NB4 (cell line): Measurements from ENCODE around the gene TRABD.

Experiments
- POLR2A ChIP-seq: IDR thresholded peaks from 2 replicates; pipeline ENCODE4 v1.6.1; 2011; ENCODE audit warnings: mild to moderate bottlenecking; ENCODE audit not compliant: insufficient read length; ENCODE audit errors: extremely low read depth
- TF ChIP-seq, protein P1 (sequence below): IDR thresholded peaks from one replicate; pipeline ENCODE4 v1.5.1; 2012; ENCODE audit warnings: low read depth, low read length
- TF ChIP-seq, protein P2 (sequence below): IDR thresholded peaks from 2 replicates; pipeline ENCODE4 v1.6.1; 2011; ENCODE audit warnings: low read depth, low read length

DNA sequence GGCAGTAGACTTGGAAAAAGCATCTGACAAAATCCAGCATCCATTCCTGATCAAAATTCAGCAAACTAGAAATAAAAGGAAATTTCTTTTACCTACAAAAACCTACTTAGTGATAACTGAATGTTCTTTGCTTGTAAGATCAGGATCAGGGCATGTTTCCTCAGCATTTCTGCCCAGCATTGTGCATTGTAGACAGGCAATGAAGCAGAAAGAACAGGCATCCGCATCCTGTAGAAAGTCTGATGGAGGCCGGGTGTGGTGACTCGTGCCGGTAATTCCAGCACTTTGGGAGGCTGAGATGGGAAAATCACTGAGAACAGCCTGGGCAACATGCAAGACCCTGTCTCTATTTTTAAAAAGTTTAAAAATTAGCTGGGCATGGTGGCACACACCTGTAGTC, 47.7 kb upstream of the TRABD start:
- TF ChIP-seq, protein P1, sequence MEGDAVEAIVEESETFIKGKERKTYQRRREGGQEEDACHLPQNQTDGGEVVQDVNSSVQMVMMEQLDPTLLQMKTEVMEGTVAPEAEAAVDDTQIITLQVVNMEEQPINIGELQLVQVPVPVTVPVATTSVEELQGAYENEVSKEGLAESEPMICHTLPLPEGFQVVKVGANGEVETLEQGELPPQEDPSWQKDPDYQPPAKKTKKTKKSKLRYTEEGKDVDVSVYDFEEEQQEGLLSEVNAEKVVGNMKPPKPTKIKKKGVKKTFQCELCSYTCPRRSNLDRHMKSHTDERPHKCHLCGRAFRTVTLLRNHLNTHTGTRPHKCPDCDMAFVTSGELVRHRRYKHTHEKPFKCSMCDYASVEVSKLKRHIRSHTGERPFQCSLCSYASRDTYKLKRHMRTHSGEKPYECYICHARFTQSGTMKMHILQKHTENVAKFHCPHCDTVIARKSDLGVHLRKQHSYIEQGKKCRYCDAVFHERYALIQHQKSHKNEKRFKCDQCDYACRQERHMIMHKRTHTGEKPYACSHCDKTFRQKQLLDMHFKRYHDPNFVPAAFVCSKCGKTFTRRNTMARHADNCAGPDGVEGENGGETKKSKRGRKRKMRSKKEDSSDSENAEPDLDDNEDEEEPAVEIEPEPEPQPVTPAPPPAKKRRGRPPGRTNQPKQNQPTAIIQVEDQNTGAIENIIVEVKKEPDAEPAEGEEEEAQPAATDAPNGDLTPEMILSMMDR, result no peak
- TF ChIP-seq, protein P2, sequence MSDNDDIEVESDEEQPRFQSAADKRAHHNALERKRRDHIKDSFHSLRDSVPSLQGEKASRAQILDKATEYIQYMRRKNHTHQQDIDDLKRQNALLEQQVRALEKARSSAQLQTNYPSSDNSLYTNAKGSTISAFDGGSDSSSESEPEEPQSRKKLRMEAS, result no peak
- TF ChIP-seq POLR2A, result no peak
